CD4-positive, alpha-beta T cell treated with Interleukin-17A for 4 hours (primary cell): Measurements from ENCODE around the gene FAM204A.

Experiments
- DNase-seq: peaks from one replicate; pipeline ENCODE4 v3.0.0-alpha.2; 2020; ENCODE audit warnings: mixed read lengths

The FAM204A gene

GRCh38 chr10:118341791-118342637 is at the start of gene FAM204A:
Gene FAM204A (minus strand): TSS chr10:118342324. CDS start chr10:118336415, 5,909 bp downstream.
- peak; percentile 94 for DNase-seq

DNA sequence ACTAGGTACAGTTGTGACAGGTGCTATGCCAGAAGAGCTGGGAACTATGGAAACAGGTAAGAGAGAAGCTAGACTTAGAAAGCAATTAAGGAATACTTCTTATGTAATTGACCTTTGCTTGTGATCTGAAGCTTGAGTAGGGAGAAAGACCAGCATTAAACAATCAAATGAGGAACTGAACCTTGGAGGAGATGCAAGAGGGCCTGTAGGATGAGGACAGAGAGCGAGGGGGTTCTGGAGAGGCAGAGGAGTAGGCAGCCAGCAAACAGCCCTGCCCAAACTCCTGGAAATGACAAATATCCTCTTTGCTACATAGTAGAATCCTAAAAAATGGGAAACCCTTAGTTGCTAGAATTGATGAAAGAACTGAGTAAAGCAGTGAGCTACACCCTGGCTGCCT is 41.6 kb upstream of the FAM204A start:
- DNase-seq = no peak

- DNase-seq = no peak
Measured at GRCh38 chr10:118383063-118383689, 41.1 kb upstream of the FAM204A start.

- no peak for DNase-seq
Measured at GRCh38 chr10:118374404-118374803, 32.3 kb upstream of the FAM204A start.

DNA sequence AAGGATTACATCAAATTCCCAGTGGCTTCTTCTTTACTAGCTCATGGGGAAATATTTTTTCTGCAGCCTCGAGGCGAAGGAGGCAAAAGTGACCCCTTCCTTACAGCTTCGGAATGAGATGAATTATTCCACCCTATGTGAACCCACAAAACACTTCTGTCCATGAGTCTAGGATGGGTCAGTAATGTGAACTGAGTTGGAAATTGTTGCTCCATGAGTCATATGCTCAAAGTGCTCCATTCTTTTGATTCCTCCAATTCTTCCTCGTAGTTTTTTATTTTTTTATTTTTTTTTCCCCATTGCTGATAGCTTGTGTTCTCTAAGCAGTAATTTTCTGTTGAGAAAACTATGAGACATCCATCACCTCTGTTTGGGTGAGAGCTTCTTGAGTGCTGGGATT is 31.7 kb upstream of the FAM204A start:
- no peak for DNase-seq

- DNase-seq = no peak
Measured at GRCh38 chr10:118370499-118370898, 28.4 kb upstream of the FAM204A start.

DNA sequence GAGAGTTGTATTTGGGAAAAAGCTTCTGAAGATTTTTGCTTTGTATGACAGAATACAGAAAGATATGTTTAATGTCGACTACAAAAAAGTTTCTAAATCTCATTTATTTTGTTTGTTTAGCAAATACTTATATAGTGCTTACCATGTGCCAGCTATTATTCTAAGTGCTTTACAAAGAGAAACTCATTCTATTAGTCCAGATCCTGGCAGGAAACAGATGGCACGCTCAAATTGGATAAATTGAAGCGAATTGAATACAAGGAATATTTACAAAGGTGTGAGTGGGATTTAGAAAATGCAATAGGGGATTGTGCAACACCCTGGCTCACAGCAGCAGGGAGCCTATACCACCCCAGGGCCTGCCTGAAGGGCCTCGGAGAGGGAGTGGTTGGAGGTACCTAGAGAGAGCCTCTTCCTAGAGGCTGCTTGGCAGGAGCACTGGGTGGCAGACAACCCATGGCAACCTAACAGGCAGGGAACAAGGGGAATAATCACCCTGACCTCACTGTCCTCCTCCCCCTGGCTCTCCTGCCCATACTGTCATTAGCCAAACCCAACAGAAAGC is 27.6 kb upstream of the FAM204A start:
- no peak for DNase-seq

DNA sequence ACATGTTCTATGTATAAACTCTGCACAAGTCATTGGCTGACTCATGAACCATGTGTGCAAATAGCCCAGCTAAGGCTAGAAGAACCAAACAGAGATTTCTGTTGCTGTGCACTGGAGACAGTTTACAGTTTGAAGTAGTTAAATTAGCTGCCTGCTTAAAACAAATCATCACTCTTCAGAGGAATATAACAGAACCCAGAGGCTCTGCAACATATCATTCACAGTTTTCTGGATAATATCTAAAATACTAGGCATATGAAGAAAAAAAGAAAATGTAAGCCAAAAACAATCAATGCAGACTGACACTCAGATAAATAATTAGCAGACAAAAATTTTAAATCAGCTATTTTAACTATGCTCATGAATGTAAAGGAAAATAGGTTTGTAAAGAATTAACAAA is 23.6 kb upstream of the FAM204A start:
- no peak for DNase-seq

DNA sequence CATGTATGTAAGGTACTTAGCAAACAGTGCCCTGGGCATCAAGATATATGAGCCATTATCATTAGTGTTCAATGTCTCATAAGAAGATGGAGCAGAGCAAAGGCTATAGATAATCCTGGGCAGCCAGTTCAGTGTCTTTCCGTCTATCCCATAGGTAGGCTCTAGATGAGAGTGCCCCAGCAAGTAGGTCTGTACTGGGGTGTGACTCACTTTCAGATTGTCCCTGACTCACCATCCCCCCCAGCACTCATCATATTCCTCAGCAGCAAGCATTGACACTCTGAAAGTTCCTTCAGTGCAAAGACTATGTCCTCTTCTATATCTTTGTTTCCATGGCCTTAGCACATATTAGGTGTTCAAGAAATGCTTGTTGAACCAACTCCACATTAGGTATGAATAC is 20.0 kb upstream of the FAM204A start:
- no peak for DNase-seq

DNA sequence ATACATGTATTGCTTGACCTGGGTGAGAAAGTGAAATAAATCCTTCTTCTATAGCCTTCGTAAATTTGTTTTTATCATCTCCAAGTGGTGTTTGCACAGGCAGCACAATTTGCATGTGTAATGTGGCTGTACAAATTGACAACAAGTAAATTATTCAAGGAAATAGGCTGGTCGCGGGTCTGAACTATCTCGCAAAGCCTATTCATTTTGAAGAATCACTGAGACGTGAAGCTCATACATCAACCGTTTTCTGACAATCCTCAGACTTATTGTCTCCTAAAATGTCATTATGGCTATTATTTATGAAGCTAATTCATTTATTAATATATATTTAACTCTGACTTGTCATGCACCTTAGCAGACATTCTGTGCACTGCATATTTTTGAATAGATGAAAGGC is 16.2 kb upstream of the FAM204A start:
- no peak for DNase-seq

DNA sequence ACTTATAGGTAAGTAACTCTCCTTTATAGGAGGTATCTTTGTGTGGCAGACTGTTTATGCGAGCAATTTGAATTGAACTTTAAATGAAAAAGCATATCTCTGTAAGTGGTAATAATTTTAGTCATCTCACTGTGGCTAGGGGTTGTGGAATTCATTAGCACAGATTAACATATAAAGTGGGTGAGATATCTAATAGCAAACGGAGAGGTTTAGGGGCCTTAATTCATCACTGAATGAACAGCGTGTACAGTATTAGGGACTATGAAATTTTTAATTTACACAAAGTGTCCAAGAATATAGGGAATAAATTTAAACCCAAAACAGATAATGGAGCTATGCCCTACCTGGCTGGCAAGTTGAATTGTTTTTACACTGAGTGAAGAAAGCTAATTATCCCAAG is 15.7 kb upstream of the FAM204A start:
- DNase-seq = no peak

GRCh38 chr10:118356628-118357027 is 14.5 kb upstream of the FAM204A start:
- DNase-seq = no peak

GRCh38 chr10:118355234-118355633 is 13.1 kb upstream of the FAM204A start:
- no peak for DNase-seq

- DNase-seq = no peak
Measured at GRCh38 chr10:118349235-118349634, 7.1 kb upstream of the FAM204A start.

GRCh38 chr10:118343549-118343948 is 1.4 kb upstream of the FAM204A start:
- no peak for DNase-seq

GRCh38 chr10:118343115-118343514 is 991 bp upstream of the FAM204A start:
- DNase-seq = no peak

GRCh38 chr10:118342638-118343020 is 505 bp upstream of the FAM204A start:
- DNase-seq = peak; percentile 3

DNA sequence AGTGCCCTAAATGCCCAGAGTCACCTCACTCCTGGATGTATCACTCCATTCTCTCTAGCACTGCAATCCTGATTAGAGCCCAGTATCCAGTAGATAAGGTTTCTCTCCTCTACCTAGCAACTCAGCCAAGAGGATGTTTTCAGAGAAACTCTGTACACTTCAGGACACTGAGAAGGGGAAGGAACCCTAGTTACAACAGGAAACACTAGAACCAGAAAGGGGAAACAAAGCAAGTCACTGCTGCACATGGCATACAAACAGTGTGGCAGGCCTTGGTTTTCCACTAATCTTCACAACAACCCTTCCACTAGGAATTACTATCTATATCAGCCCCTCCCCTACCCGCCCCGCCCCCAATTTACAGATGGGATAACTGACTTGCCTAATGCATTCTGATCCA is 1.6 kb downstream of the FAM204A start:
- DNase-seq = no peak

GRCh38 chr10:118339111-118339510 is 3.0 kb downstream of the FAM204A start:
- no peak for DNase-seq

GRCh38 chr10:118337356-118337755 is 4.8 kb downstream of the FAM204A start:
- DNase-seq = no peak

- DNase-seq = no peak
Measured at GRCh38 chr10:118333871-118334270, 8.3 kb downstream of the FAM204A start.

DNA sequence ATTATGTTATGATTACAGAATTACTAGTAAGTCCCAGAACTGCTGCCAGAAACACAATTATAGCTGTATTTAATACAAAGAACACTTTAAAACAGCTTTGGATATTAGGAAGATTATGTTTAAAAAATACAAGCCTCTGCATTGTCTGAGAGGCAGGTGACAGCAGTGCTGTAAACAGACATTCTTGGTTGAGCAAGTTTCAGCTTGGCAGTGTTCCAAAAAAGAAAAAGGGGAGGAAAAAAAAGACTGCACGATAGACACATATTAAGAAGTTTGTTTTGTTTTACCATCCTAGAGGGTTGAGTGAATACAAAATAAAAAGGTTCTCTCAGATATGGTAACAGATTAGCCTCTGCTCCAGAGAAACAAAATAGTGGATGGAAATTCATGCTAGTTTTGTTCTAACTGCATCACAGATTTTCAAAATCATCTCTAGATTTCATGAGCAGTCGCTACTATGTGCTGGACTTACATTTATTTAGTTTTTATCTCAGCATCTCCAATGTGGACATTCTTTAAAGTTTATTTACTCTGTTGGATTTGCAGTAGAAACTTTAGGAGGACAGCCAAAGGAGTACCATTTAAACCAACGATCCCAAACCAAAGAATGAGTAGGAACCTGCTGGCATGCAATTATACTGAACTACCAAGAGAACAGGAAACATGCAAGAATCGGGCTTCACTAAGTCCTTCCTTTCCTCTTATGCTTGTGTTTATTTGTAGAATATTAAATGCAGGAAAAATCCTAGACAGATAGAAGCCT is 9.0 kb downstream of the FAM204A start:
- DNase-seq = no peak

GRCh38 chr10:118332236-118332635 is 9.9 kb downstream of the FAM204A start:
- DNase-seq = no peak
